H1 (cell line): ENCODE results near the gene MIPEP. TPM values are rescaled to one million over a fixed set of nuclear protein-coding genes. Genes with fewer than 3 reads are reported as not detected.

Source experiments
- CBX8 ChIP-seq: fragments of 300-800, 300-1000 bp; sonication (generic); IDR thresholded peaks from 2 replicates; pipeline ENCODE4 v1.7.1; 2016; ENCODE audit warnings: low read depth, low read length, borderline replicate concordance
- RAD21 ChIP-seq, 2 experiments: IDR thresholded peaks in 1 of 2; conservative IDR thresholded peaks in 1 of 2; 2 replicates each; pipeline ENCODE4 v1.6.1; 2011; ENCODE audit warnings: low read depth in 2 of 2, low read length in 2 of 2, improper control_type of control experiment in 1 of 2, inconsistent platforms in 1 of 2, mild to moderate bottlenecking in 1 of 2, moderate library complexity in 1 of 2
- SAP30 ChIP-seq: fragments of 300-600 bp; sonication (generic); IDR thresholded peaks from 2 replicates; pipeline ENCODE4 v1.7.1; 2012; ENCODE audit warnings: low read length, moderate library complexity, mild to moderate bottlenecking, inconsistent platforms; ENCODE audit not compliant: insufficient read depth, insufficient replicate concordance
- SIN3A ChIP-seq, 2 experiments: IDR thresholded peaks in 1 of 2; conservative IDR thresholded peaks in 1 of 2; 2 replicates each; pipeline ENCODE4 v1.6.1; 2011 to 2012; ENCODE audit warnings: low read length in 2 of 2, improper control_type of control experiment in 1 of 2, low read depth in 1 of 2, mild to moderate bottlenecking in 1 of 2
- SRF ChIP-seq: IDR thresholded peaks from 2 replicates; pipeline ENCODE4 v1.6.1; 2011; ENCODE audit warnings: mild to moderate bottlenecking, low read depth, low read length, moderate library complexity
- polyA plus RNA-seq, 7 experiments: library from polyadenylated mRNA; depleted of rRNA in 3 of 7; stranded (reverse) in 5 of 7; unstranded in 2 of 7; fragments of >200 nt in 5 of 7; fragments of 200-250 nt in 2 of 7; gene quantifications; 1 replicate in 5 of 7; 2 replicates in 1 of 7; 4 replicates in 1 of 7; pipeline versions ENCODE4 v1.2.1 to v1.2.3, GENCODE V29; 2011 to 2013; ENCODE audit warnings: missing spikeins in 2 of 7, mixed read lengths in 2 of 7
- total RNA-seq: library from RNA; stranded (reverse); fragmentation: NEBNext Ultra II Directional; extraction: Animal tissue kit (Norgen Biotek cat#: 25700); gene quantifications from 2 replicates; pipeline ENCODE4 v1.2.1, GENCODE V29; 2021
- TF ChIP-seq, protein P1 (sequence below): fragments of 300-600 bp; sonication (generic); IDR thresholded peaks from 2 replicates; pipeline ENCODE4 v1.7.1; 2012; ENCODE audit warnings: low read length, moderate library complexity, mild to moderate bottlenecking, inconsistent platforms; ENCODE audit not compliant: insufficient replicate concordance
- TF ChIP-seq, protein P2 (sequence below): IDR thresholded peaks from 2 replicates; pipeline ENCODE4 v1.6.1; 2012; ENCODE audit warnings: low read length, inconsistent platforms

The MIPEP gene
- total and polyA plus RNA-seq, 2 of the 8 experiments (the other 6 are each of a cell fraction or from before 2014, with no cell fraction given), result 24.0 to 24.2 TPM

GRCh38 chr13:23828866-23829265, 60.3 kb downstream of the MIPEP start (continued):
- TF ChIP-seq, protein P1, sequence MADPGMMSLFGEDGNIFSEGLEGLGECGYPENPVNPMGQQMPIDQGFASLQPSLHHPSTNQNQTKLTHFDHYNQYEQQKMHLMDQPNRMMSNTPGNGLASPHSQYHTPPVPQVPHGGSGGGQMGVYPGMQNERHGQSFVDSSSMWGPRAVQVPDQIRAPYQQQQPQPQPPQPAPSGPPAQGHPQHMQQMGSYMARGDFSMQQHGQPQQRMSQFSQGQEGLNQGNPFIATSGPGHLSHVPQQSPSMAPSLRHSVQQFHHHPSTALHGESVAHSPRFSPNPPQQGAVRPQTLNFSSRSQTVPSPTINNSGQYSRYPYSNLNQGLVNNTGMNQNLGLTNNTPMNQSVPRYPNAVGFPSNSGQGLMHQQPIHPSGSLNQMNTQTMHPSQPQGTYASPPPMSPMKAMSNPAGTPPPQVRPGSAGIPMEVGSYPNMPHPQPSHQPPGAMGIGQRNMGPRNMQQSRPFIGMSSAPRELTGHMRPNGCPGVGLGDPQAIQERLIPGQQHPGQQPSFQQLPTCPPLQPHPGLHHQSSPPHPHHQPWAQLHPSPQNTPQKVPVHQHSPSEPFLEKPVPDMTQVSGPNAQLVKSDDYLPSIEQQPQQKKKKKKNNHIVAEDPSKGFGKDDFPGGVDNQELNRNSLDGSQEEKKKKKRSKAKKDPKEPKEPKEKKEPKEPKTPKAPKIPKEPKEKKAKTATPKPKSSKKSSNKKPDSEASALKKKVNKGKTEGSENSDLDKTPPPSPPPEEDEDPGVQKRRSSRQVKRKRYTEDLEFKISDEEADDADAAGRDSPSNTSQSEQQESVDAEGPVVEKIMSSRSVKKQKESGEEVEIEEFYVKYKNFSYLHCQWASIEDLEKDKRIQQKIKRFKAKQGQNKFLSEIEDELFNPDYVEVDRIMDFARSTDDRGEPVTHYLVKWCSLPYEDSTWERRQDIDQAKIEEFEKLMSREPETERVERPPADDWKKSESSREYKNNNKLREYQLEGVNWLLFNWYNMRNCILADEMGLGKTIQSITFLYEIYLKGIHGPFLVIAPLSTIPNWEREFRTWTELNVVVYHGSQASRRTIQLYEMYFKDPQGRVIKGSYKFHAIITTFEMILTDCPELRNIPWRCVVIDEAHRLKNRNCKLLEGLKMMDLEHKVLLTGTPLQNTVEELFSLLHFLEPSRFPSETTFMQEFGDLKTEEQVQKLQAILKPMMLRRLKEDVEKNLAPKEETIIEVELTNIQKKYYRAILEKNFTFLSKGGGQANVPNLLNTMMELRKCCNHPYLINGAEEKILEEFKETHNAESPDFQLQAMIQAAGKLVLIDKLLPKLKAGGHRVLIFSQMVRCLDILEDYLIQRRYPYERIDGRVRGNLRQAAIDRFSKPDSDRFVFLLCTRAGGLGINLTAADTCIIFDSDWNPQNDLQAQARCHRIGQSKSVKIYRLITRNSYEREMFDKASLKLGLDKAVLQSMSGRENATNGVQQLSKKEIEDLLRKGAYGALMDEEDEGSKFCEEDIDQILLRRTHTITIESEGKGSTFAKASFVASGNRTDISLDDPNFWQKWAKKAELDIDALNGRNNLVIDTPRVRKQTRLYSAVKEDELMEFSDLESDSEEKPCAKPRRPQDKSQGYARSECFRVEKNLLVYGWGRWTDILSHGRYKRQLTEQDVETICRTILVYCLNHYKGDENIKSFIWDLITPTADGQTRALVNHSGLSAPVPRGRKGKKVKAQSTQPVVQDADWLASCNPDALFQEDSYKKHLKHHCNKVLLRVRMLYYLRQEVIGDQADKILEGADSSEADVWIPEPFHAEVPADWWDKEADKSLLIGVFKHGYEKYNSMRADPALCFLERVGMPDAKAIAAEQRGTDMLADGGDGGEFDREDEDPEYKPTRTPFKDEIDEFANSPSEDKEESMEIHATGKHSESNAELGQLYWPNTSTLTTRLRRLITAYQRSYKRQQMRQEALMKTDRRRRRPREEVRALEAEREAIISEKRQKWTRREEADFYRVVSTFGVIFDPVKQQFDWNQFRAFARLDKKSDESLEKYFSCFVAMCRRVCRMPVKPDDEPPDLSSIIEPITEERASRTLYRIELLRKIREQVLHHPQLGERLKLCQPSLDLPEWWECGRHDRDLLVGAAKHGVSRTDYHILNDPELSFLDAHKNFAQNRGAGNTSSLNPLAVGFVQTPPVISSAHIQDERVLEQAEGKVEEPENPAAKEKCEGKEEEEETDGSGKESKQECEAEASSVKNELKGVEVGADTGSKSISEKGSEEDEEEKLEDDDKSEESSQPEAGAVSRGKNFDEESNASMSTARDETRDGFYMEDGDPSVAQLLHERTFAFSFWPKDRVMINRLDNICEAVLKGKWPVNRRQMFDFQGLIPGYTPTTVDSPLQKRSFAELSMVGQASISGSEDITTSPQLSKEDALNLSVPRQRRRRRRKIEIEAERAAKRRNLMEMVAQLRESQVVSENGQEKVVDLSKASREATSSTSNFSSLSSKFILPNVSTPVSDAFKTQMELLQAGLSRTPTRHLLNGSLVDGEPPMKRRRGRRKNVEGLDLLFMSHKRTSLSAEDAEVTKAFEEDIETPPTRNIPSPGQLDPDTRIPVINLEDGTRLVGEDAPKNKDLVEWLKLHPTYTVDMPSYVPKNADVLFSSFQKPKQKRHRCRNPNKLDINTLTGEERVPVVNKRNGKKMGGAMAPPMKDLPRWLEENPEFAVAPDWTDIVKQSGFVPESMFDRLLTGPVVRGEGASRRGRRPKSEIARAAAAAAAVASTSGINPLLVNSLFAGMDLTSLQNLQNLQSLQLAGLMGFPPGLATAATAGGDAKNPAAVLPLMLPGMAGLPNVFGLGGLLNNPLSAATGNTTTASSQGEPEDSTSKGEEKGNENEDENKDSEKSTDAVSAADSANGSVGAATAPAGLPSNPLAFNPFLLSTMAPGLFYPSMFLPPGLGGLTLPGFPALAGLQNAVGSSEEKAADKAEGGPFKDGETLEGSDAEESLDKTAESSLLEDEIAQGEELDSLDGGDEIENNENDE, result no peak
- TF ChIP-seq SAP30, result no peak
- TF ChIP-seq, protein P2, sequence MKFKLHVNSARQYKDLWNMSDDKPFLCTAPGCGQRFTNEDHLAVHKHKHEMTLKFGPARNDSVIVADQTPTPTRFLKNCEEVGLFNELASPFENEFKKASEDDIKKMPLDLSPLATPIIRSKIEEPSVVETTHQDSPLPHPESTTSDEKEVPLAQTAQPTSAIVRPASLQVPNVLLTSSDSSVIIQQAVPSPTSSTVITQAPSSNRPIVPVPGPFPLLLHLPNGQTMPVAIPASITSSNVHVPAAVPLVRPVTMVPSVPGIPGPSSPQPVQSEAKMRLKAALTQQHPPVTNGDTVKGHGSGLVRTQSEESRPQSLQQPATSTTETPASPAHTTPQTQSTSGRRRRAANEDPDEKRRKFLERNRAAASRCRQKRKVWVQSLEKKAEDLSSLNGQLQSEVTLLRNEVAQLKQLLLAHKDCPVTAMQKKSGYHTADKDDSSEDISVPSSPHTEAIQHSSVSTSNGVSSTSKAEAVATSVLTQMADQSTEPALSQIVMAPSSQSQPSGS, result no peak
- no peak for TF ChIP-seq SRF
- TF ChIP-seq RAD21 (IDR thresholded peaks at IDR 0.05 in 1 of 2, conservative IDR thresholded peaks at IDR 0.05 in 1 of 2; ENCODE audit: low read depth in 2 of 2, low read length in 2 of 2), result no peak
- TF ChIP-seq CBX8, result no peak
- TF ChIP-seq SIN3A (conservative IDR thresholded peaks at IDR 0.05 in 1 of 2, IDR thresholded peaks at IDR 0.05 in 1 of 2; ENCODE audit: low read depth in 1 of 2, low read length in 2 of 2), result no peak
